ENCODE results near the gene RPTOR. TPM values are rescaled to one million over a fixed set of nuclear protein-coding genes. Genes with fewer than 3 reads are reported as not detected.

The RPTOR gene
- total and polyA plus RNA-seq, 2 donors (not counting 1 experiment from before 2014, with no cell fraction given), result 6.7 to 22.8 TPM

- Histone ChIP-seq H3K9me3 (ENCODE audit: control insufficient read depth, insufficient read depth, low read depth, low read length) (no peaks in the 10 kb centered on the region), H2AFZ (ENCODE audit: low read length) (no peak overlapping the region), H3K4me1 (ENCODE audit: control insufficient read depth, extremely low read depth, insufficient read depth, low read length) (no peaks in the 10 kb centered on the region), H3K27me3 (ENCODE audit: control insufficient read depth, insufficient read depth, low read length) (no peaks in the 10 kb centered on the region), H3K79me2 (ENCODE audit: control insufficient read depth, insufficient read depth, low read length) (no peaks in the 10 kb centered on the region), H3K9ac (ENCODE audit: insufficient read depth, low read length) (no peak overlapping the region), H3K4me2 (ENCODE audit: extremely low read depth, insufficient read depth, low read length) (no peak overlapping the region), H3K27ac (ENCODE audit: insufficient read depth, low read length) (no peak overlapping the region), H3K36me3 (ENCODE audit: control insufficient read depth, insufficient read depth, low read length) (peaks cover 11% of the 10 kb centered on the region), H4K20me1 (ENCODE audit: control insufficient read depth, extremely low read depth, insufficient read depth, low read length) (no peaks in the 10 kb centered on the region), H3K4me3 (replicated peaks in 1 of 4; ENCODE audit: control extremely low read depth in 1 of 4, insufficient read depth in 1 of 4, low read depth in 3 of 4, low read length in 4 of 4) (no peak overlapping the region)
- no peak for TF ChIP-seq EZH2 (IDR thresholded peaks at IDR 0.05; ENCODE audit: low read length, missing control alignments)
- TF ChIP-seq CTCF (conservative IDR thresholded peaks at IDR 0.05 in 1 of 2, IDR thresholded peaks at IDR 0.05 in 1 of 2; ENCODE audit: low read depth in 1 of 2, low read length in 2 of 2), result no peak
- no peak for DNase-seq (ENCODE audit: low read depth in 2 of 2)
These were observed 405.1 kb downstream of the RPTOR start for GRCh38 chr17:80949451-80950421.

DNA sequence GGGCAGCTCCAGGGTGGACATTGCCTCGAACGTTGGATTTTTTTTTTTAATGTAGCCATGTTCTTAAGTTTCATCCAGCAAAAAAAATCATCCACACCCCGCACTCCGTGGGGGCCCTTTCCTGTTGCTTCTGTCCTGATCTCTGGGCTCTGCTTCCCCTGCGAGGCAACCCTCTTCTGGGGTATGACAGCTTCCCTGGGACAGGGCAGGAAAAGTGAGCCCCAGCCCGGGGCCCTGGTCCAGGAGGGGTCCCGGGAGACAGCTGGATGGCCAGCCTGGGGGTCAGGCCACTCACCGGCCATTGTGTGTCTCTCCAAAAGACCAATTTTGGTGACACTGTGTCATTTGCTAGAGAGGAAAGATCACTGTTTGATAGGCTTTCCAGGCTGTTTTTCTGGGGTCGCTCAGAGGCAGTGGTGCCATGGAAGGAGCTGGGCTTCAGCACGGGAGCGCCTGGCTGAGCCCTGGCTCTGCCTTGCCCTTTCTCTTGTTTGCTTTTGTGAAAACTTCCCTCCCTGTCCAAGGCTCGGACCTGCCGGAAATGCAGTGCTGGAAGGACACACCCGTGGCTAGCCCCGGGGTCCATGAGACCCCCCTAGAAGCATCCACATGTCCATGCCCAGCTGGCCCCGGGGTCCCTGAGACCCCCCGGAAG is 406.0 kb downstream of the RPTOR start:
- H3K27ac ChIP-seq (ENCODE audit: insufficient read depth, low read length), result no peak overlapping the region
- H3K79me2 ChIP-seq (ENCODE audit: control insufficient read depth, insufficient read depth, low read length), result no peaks in the 10 kb centered on the region
- no peaks in the 10 kb centered on the region for H3K4me1 ChIP-seq (ENCODE audit: control insufficient read depth, extremely low read depth, insufficient read depth, low read length)
- no peaks in the 10 kb centered on the region for H3K27me3 ChIP-seq (ENCODE audit: control insufficient read depth, insufficient read depth, low read length)
- no peak overlapping the region for H3K4me2 ChIP-seq (ENCODE audit: extremely low read depth, insufficient read depth, low read length)
- H3K9me3 ChIP-seq (ENCODE audit: control insufficient read depth, insufficient read depth, low read depth, low read length), result no peaks in the 10 kb centered on the region
- H3K36me3 ChIP-seq (ENCODE audit: control insufficient read depth, insufficient read depth, low read length), result peaks cover 11% of the 10 kb centered on the region
- no peaks in the 10 kb centered on the region for H4K20me1 ChIP-seq (ENCODE audit: control insufficient read depth, extremely low read depth, insufficient read depth, low read length)
- H2AFZ ChIP-seq (ENCODE audit: low read length), result no peak overlapping the region
- no peak for TF ChIP-seq EZH2 (IDR thresholded peaks at IDR 0.05; ENCODE audit: low read length, missing control alignments)
- no peak for TF ChIP-seq CTCF (conservative IDR thresholded peaks at IDR 0.05 in 1 of 2, IDR thresholded peaks at IDR 0.05 in 1 of 2; ENCODE audit: low read depth in 1 of 2, low read length in 2 of 2)
- no peak for DNase-seq (ENCODE audit: low read depth in 2 of 2)
- H3K4me3 ChIP-seq (replicated peaks in 1 of 4; ENCODE audit: control extremely low read depth in 1 of 4, insufficient read depth in 1 of 4, low read depth in 3 of 4, low read length in 4 of 4), result no peak overlapping the region
- no peak overlapping the region for H3K9ac ChIP-seq (ENCODE audit: insufficient read depth, low read length)
